Stimulated activated CD4-positive, alpha-beta T cell treated with anti-CD3 and anti-CD28 coated beads, Interleukin-15, amount 100 ng/mL, for 24 hours (primary cell): ENCODE measurements around the gene CDC14C.
"Not testable (repeated sequence)": the region's sequence is repeated elsewhere in the genome, so short reads cannot be mapped to it uniquely, and the experiment has no call there.

Experiments
- DNase-seq: peaks from one replicate; pipeline ENCODE4 v3.0.0-alpha.2; 2020

The CDC14C gene

GRCh38 chr7:48924433-48924832, at the start of gene CDC14C:
CDC14C (plus strand) TSS chr7:48924547; CDS start chr7:48924673, 126 bp downstream.
- DNase-seq, result no peak

GRCh38 chr7:48875045-48875916, 49.1 kb upstream of the CDC14C start:
- DNase-seq, result peak; percentile 1

GRCh38 chr7:48876087-48876486, 48.3 kb upstream of the CDC14C start:
- DNase-seq, result no peak

- no peak for DNase-seq
Observed at GRCh38 chr7:48880851-48881250, 43.5 kb upstream of the CDC14C start.

GRCh38 chr7:48887500-48887899, 36.8 kb upstream of the CDC14C start:
- DNase-seq, result no peak

GRCh38 chr7:48894574-48894973, 29.8 kb upstream of the CDC14C start:
- no peak for DNase-seq

GRCh38 chr7:48899932-48900331, 24.4 kb upstream of the CDC14C start:
- DNase-seq, result no peak

GRCh38 chr7:48901966-48902365, 22.4 kb upstream of the CDC14C start:
- DNase-seq, result no peak

GRCh38 chr7:48904975-48905374, 19.4 kb upstream of the CDC14C start:
- no peak for DNase-seq

GRCh38 chr7:48905686-48906085, 18.7 kb upstream of the CDC14C start:
- not testable (repeated sequence) for DNase-seq

GRCh38 chr7:48909887-48910286, 14.5 kb upstream of the CDC14C start:
- not testable (repeated sequence) for DNase-seq

- no peak for DNase-seq
Observed at GRCh38 chr7:48931481-48931880, 7.1 kb downstream of the CDC14C start.

- DNase-seq, result no peak
Observed at GRCh38 chr7:48932126-48932910, 8.0 kb downstream of the CDC14C start.

- DNase-seq, result no peak
Observed at GRCh38 chr7:48933549-48934085, 9.3 kb downstream of the CDC14C start.

GRCh38 chr7:48938539-48939295, 14.4 kb downstream of the CDC14C start:
- no peak for DNase-seq

GRCh38 chr7:48943279-48943990, 19.1 kb downstream of the CDC14C start:
- no peak for DNase-seq

GRCh38 chr7:48955916-48956315, 31.6 kb downstream of the CDC14C start:
- no peak for DNase-seq

- DNase-seq, result no peak
Observed at GRCh38 chr7:48959676-48960075, 35.3 kb downstream of the CDC14C start.

- no peak for DNase-seq
Observed at GRCh38 chr7:48962821-48963505, 38.6 kb downstream of the CDC14C start.

- no peak for DNase-seq
Observed at GRCh38 chr7:48964074-48964473, 39.7 kb downstream of the CDC14C start.

- no peak for DNase-seq
Observed at GRCh38 chr7:48971173-48971572, 46.8 kb downstream of the CDC14C start.

GRCh38 chr7:48976253-48976652, 51.9 kb downstream of the CDC14C start:
- no peak for DNase-seq
